ENCODE data around the gene ARL8A. TPM values are rescaled to one million over a fixed set of nuclear protein-coding genes. Genes with fewer than 3 reads are reported as not detected.

The ARL8A gene
- total RNA-seq, 1 experiment from 2014 or later = 45.6 TPM

DNA sequence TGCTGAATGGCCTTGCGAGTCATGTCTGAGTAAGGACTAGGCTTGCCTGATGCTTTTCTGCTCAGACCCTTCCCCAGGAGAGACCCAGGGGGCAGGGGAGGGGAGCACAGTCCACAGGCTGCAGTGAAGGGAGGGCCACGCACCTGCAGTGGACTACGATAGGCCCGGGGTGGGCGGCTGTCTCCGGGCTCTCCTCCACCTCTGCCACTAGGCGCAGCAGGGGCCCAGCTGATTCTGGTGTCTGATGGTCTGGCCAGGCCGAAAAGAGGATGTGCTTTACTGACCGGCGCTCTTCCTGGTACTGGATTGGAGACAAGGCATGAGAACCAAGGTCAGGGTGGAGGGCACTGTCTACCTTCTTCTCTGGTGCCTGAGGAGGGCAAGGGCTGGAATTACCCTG is 7.9 kb upstream of the ARL8A start:
- no peak for ATAC-seq
- ChIA-PET CTCF (no interaction called here), RAD21 (ENCODE audit: low non-redundant PET in 1 of 2, low total read pairs in 2 of 2, uncharacterized antibody in 2 of 2, unreplicated experiment in 2 of 2) (no interaction called here), POLR2A (no interaction called here)
- TF ChIP-seq ELF1 (IDR thresholded peaks at IDR 0.05; ENCODE audit: borderline replicate concordance, low read depth) (no peak), SP1 (IDR thresholded peaks at IDR 0.05; ENCODE audit: low read depth) (no peak), ZBTB33 (IDR thresholded peaks at IDR 0.05; ENCODE audit: extremely low read depth, insufficient replicate concordance, low read length) (no peak)
- Histone ChIP-seq H3K27me3 (ENCODE audit: insufficient read depth, low read length) (no peaks in the 10 kb centered on the region), H3K9ac (ENCODE audit: low read length) (no peak overlapping the region), H4K20me1 (ENCODE audit: insufficient read depth) (no peaks in the 10 kb centered on the region), H3K9me3 (ENCODE audit: control insufficient read depth in 1 of 2, insufficient read depth in 1 of 2, low read depth in 1 of 2, low read length in 2 of 2) (no peaks in the 10 kb centered on the region), H3K27ac (ENCODE audit: low read depth, low read length) (no peak overlapping the region), H3K36me3 (ENCODE audit: control insufficient read depth in 1 of 2, insufficient read depth in 2 of 2, low read length in 2 of 2) (no peaks in the 10 kb centered on the region), H2AFZ (ENCODE audit: low read depth, low read length, poor library complexity, severe bottlenecking) (no peak overlapping the region), H3K4me2 (ENCODE audit: low read length) (no peak overlapping the region), H3K4me1 (ENCODE audit: control insufficient read depth in 1 of 2, insufficient read depth in 2 of 2, low read length in 2 of 2) (peaks cover 10 to 15% of the 10 kb centered on the region in 2 experiments; a peak in 3 of 4 replicates), H3K4me3 (replicated peaks in 1 of 2; ENCODE audit: low read depth in 1 of 2, low read length in 2 of 2) (no peak overlapping the region), H3K9me2 (ENCODE audit: insufficient read depth) (no peaks in the 10 kb centered on the region), H3K79me2 (ENCODE audit: insufficient read depth, low read length) (no peaks in the 10 kb centered on the region)
- intact Hi-C loops (cut with micrococcal nuclease) = no loop called here
- BruUV-seq (replicated peaks) = no TSS peak
- no peak for DNase-seq (ENCODE audit: low read depth, low spot score)

GRCh38 chr1:202151045-202151444 is 6.5 kb upstream of the ARL8A start:
- DNase-seq (ENCODE audit: low read depth, low spot score) (no peak), ATAC-seq (no peak)
- no TSS peak for BruUV-seq (replicated peaks)
- Histone ChIP-seq H3K36me3 (ENCODE audit: control insufficient read depth in 1 of 2, insufficient read depth in 2 of 2, low read length in 2 of 2) (no peaks in the 10 kb centered on the region), H3K27me3 (ENCODE audit: insufficient read depth, low read length) (no peaks in the 10 kb centered on the region), H2AFZ (ENCODE audit: low read depth, low read length, poor library complexity, severe bottlenecking) (no peak overlapping the region), H3K4me2 (ENCODE audit: low read length) (no peak overlapping the region), H3K27ac (ENCODE audit: low read depth, low read length) (no peak overlapping the region), H4K20me1 (ENCODE audit: insufficient read depth) (no peaks in the 10 kb centered on the region), H3K4me1 (ENCODE audit: control insufficient read depth in 1 of 2, insufficient read depth in 2 of 2, low read length in 2 of 2) (peaks cover 10 to 15% of the 10 kb centered on the region in 2 experiments; a peak in 3 of 4 replicates), H3K4me3 (replicated peaks in 1 of 2; ENCODE audit: low read depth in 1 of 2, low read length in 2 of 2) (no peak overlapping the region), H3K9me2 (ENCODE audit: insufficient read depth) (no peaks in the 10 kb centered on the region), H3K9ac (ENCODE audit: low read length) (no peak overlapping the region), H3K9me3 (ENCODE audit: control insufficient read depth in 1 of 2, insufficient read depth in 1 of 2, low read depth in 1 of 2, low read length in 2 of 2) (no peaks in the 10 kb centered on the region), H3K79me2 (ENCODE audit: insufficient read depth, low read length) (no peaks in the 10 kb centered on the region)
- RAD21 ChIA-PET (ENCODE audit: low non-redundant PET in 1 of 2, low total read pairs in 2 of 2, uncharacterized antibody in 2 of 2, unreplicated experiment in 2 of 2) = no interaction called here
- intact Hi-C loops (cut with micrococcal nuclease) = no loop called here
- POLR2A ChIA-PET = no interaction called here
- CTCF ChIA-PET = no interaction called here
- no peak for TF ChIP-seq SRF (IDR thresholded peaks at IDR 0.05; ENCODE audit: low read depth)
- no peak for TF ChIP-seq MAX (IDR thresholded peaks at IDR 0.05)
- TF ChIP-seq SIN3A (IDR thresholded peaks at IDR 0.05; ENCODE audit: low read depth) = no peak
- no peak for TF ChIP-seq RAD21 (IDR thresholded peaks at IDR 0.05; ENCODE audit: low read depth)
- TF ChIP-seq EZH2phosphoT487 (IDR thresholded peaks at IDR 0.05; ENCODE audit: borderline replicate concordance) = no peak
- no peak for TF ChIP-seq REST (IDR thresholded peaks at IDR 0.05; ENCODE audit: low read depth)
- no peak for TF ChIP-seq EZH2 (IDR thresholded peaks at IDR 0.05)
- TF ChIP-seq ZBTB33 (IDR thresholded peaks at IDR 0.05; ENCODE audit: extremely low read depth, insufficient replicate concordance, low read length) = no peak
- no peak for TF ChIP-seq SP1 (IDR thresholded peaks at IDR 0.05; ENCODE audit: low read depth)
- no peak for TF ChIP-seq ELF1 (IDR thresholded peaks at IDR 0.05; ENCODE audit: borderline replicate concordance, low read depth)
- no peak for TF ChIP-seq CEBPB (IDR thresholded peaks at IDR 0.05; ENCODE audit: low read depth)
- no peak for TF ChIP-seq POLR2A (IDR thresholded peaks at IDR 0.05; ENCODE audit: borderline replicate concordance, extremely low read depth, insufficient read depth, insufficient read length)
- TF ChIP-seq EGR1 (IDR thresholded peaks at IDR 0.05; ENCODE audit: low read depth) = no peak
